ENCODE results near the gene TNRC18.

DNA sequence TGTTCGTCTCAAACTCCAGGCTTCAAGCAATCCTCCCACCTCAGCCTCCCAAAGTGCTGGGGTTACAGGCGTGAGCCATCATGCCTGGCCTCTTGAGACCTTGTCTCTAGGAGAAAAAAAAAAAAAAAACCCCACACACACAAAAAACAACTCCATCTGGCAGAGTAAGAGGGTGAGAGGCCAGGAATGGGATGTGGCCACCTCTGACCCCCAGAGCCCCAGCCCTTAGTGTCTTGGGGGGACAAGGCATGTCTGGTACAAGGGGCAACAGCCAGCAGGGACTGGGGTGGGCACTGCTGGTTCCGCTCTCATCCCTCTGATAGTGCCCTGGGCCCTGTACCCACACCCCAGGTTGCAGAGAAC is 15.6 kb upstream of the TNRC18 start:
- TF ChIP-seq POLR2A (IDR thresholded peaks at IDR 0.05) = no peak
- TF ChIP-seq, protein P1, sequence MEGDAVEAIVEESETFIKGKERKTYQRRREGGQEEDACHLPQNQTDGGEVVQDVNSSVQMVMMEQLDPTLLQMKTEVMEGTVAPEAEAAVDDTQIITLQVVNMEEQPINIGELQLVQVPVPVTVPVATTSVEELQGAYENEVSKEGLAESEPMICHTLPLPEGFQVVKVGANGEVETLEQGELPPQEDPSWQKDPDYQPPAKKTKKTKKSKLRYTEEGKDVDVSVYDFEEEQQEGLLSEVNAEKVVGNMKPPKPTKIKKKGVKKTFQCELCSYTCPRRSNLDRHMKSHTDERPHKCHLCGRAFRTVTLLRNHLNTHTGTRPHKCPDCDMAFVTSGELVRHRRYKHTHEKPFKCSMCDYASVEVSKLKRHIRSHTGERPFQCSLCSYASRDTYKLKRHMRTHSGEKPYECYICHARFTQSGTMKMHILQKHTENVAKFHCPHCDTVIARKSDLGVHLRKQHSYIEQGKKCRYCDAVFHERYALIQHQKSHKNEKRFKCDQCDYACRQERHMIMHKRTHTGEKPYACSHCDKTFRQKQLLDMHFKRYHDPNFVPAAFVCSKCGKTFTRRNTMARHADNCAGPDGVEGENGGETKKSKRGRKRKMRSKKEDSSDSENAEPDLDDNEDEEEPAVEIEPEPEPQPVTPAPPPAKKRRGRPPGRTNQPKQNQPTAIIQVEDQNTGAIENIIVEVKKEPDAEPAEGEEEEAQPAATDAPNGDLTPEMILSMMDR (IDR thresholded peaks at IDR 0.05) = no peak

Measured in Peyer's patch (tissue), 4 donors.